GM19238 (cell line): ENCODE measurements around the gene PPFIBP2.

Experiments
- DNase-seq: peaks from one replicate; pipeline ENCODE4 v3.0.0; 2011; ENCODE audit warnings: low spot score; ENCODE audit not compliant: insufficient read length

PPFIBP2 gene

DNA sequence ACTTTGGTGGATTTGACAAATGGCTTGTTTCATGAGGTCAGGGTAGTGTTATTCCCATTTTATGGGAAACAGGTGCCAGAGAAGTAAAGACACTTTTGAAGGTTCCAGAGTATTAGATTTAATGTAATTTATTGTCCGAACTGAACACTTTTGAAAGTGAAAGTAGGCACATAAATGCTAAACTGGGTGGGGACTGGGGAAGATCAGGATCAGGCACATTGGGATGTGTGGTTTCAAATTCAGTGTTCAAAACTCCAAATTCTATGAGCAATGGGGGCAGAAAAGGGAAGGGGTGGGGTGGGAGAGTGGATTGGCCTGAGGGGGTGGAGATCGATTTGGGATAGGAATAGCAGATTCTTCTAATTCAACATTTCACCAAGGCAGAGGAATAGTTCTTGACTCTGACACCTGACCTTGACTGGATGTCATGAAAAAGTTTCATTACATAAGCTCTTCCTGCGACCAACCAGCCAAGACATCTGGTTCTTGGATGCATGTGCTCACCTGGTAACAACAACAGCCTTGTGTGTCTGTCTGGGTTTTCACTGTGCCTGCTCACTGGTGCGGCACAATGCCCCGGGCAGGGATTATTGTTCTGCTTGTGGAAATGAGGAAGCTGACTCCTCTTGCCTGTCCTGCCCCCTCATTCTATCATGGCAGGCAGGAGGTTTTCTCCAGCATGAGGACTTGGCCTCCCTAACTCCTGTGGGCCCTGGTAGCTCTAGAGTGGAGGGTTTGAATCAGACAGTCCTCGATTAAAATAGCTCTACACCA, 10.8 kb downstream of the PPFIBP2 start:
- DNase-seq: no peak

DNA sequence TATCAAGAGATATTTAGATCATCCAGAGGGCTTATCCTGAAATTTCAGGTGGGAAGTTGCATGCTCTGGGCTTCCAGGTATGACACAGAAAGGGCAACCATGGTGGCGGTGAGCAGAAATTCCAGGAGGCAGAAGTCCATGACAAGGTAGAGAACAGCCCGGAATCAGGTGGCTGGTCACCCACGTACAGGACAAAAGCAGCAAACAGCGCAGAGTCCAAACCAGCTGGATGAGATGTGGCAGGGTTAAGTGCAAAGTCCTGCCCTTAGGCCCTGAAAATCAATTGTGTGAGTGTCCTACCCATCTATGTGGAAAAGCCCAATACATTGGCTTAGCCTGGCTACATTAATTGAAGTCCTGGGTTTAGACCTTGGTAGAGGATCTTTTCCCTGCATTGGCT, 11.6 kb downstream of the PPFIBP2 start:
- DNase-seq: no peak

DNA sequence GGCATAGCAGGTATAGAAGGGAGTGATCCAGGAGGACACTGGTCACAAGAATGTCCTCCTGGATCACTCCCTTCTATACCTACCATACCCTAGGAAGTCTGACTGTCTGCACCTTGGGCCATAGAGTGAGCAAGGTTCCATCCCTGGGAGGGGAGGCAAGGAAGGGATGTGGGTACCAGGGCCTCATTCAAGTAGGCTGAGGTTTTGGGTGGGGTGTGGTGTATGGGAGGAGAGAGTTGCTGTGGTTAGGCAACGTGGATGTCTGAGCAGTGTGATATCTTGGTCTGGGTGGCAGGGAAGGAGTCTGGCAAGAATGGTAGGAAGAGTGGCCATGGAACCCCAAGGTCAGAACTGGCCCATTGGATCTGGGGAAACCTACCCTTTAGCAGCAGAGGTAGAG, 13.2 kb downstream of the PPFIBP2 start:
- no peak for DNase-seq

DNA sequence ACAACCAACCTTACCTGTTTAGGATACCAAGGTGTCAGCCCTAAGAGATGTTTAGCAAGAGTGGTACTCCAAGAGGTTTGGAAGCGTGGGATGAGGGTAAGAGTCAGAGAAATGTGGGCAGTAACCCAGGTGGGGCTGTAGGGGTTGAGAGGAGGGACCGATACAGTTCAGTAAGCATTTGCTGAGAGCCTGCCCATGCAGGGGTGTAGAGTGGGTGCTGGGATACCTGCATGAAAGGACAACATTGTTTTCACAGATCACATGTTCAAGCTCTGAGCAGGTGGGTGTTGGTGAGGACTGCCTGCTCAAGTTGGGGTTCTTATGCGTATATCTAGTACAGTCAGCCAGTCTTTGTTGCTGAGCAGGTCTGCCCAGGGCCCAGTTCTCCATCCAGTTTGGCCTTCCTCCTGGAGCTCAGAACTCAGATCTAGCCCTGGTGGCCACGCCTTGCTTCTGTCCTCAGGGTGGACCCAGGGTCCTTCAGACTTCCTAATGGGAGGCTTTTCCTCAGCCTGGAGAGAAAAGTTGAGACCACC, 14.8 kb downstream of the PPFIBP2 start:
- no peak for DNase-seq

DNA sequence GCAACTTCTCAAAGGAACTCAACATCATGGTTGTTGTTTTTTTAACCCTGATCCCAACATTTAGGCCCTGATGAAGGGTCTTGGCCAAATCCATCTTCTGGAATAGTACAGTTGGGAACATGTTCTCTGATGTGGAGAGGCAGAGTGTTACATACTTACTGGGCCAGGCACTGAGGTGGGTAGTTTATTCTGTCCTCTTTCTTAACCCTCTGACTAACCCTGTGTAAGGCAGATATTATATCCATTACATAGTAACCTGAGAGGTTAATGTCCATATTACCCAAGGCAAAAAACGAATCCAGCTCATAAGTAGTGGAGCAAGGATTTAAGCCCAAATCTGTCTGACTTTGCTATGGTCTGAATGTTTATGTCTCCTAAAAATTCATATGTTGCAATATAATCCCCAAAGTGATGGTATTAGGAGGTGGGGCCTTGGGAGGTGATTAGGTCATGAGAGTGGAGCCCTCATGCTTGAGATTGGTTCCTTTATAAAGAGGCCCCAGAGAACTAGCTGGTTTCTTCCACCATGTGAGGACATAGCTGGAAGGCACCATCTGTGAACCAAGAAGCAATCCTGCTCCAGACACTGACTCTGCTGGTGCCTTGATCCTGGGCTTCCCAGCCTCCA, 16.3 kb downstream of the PPFIBP2 start:
- no peak for DNase-seq

DNA sequence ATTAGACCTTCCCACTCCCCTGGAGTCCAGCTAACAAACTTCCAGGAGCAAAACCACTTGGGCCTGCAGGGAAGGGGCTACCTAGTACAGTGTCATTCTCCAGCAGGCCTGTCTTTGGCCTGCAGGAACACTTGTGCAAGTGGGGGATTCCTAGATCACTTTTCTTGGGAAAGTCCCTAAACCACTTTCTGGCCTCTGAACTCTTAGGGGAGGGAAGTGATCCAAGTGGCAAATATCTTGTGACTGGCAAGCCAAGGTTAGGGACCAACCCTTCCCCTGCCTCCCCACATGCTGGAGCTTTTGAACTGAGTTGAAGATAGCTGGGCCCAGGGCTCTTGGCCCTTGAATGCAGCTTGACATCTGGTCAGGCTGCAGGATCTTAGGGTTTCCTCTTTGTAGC, 17.2 kb downstream of the PPFIBP2 start:
- no peak for DNase-seq

DNA sequence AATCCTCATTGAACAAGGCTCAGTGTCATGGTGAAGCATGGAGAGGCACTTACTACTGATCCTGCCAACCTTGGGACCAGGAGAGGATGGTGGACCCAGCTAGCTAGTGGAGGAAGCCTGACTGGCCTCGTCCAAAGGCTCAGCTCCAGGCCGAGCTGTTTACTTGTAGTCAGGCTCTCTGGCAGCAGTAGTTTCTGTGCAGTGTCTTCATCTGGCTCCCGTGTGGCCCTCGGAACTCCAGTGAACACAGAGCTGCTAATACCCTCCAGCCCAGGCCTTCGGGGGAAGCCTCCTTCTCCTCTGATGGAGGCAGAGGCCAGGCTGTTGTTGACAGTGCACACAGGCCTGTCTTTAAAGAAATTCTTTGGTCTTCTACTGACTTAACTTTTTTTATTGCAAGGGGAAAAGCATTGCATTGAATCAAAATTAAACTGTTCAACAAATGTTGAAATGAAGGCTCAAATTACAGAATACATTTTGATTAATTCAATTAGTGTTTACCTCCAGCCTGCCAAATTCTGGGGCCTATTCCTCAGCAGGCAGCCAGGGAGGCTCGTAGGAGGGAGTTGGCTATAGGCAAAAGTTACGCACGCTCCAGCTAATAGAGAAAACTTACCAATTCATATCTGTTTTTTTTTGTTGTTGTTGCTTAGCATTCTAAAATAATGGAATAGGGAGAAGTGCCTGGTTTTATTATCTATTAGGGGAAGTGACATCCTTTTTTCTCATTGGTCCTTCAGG, 18.8 kb downstream of the PPFIBP2 start:
- DNase-seq: no peak

DNA sequence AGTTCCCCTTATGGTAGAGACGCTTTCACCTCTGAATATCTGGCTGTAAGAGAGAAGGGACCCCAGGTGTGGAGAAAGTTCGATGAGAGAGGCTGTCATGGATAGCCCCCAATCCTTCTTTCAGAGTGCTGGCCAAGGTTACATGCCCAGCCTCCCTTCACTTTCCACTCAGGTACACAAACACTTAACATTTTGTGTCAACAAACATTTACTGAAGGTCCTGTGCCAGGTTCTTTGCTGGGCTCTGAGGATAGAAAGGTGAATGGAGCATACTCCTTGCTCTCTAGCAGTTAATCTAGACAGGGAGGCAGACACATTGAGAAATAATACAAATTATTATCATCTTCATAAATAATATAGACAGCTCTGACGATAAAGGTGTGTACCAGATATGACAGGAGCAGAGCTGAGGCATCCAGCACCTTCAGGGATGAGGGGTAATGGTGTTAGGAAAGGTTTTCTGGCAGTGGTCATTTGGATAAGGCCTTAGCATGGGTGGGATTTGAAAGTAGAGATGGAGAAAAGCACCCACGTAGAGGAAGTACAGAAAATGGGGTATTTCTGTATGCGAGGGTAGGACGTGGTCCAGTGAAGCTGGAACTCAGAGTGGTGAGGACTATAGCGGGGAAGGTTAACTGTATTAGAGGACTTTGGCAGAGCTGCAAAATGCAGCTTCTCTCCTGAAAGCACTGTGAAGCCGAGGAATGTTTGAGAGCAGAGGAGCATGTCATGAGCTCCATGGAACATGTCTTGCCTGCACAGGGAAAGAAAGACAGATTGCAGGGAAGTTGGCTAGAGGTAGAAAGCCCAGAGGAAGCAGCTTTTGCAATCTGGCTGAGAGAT, 19.6 kb downstream of the PPFIBP2 start:
- DNase-seq: no peak

DNA sequence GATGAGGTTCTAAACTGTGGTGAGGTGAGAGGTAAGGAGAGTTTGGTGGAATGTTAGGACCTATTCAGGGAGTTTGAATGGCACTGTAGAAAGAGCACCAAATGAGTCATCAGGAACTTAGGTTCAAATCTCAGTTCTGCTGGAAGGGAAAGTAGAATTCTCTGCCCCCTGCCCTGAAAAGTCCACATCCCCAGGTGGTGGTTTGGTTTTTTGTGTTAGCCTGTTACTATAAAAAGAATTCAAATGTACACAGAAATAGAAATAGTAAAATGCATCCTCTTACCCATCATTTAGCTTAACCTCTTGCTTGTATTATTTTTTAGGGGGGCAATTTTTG, 20.2 kb downstream of the PPFIBP2 start:
- no peak for DNase-seq

DNA sequence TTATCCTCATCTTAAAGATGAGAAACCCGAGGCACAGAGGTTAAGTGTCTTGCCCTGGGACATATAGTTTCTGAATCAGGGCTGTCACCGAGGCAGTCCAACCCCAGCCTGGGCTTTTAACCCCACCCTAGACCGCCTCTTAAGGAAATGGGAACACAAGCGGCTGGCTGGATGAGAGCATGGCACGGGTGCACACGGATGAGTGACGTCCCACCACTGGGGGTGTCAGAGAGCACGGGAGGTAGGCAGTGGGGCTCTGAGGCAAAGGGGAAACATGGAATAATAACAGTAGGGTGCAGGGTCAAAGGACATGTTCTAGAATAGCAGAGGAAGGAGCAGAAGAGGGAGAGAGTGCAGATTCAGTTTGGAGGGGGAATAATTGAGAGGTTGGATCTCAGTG, 22.3 kb downstream of the PPFIBP2 start:
- no peak for DNase-seq

DNA sequence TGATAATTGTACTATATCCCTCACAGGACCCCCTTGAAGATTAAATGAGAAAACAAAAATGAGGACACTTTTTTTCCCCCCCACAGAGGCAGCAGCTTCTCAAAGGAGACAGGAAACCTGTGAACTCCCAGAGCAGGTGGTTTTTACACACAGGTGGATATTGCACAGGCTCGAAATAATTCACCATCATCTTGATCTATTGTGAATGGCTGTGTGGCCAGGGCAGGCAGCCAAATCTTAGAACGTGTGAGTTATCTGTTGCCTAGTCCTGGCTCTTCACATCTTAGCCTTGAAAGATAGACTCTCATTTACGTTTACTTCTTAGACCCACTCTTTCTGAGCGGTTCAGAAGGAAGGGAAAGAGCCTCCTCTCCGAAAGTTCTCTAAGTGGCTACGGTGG, 23.5 kb downstream of the PPFIBP2 start:
- DNase-seq: no peak

DNA sequence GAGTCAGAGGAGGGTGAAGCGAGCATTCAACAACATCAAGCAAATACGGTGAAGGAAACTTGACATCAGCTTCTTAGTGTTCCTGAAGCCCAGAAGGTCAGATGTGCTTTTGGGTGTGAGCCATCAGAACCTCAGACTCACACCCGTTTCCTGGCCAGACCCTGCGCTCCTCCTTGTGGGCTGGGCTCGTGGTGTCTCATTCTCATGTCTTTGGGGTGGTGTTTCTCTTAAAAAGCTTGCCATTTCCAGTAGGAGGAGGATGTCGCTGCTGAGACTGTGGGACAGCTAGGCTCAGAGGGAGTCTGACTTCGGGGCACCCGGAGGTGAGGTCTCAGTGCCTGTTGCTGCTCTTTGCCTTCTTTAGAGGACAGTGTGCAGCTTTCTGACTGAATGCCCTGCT, 24.2 kb downstream of the PPFIBP2 start:
- no peak for DNase-seq

DNA sequence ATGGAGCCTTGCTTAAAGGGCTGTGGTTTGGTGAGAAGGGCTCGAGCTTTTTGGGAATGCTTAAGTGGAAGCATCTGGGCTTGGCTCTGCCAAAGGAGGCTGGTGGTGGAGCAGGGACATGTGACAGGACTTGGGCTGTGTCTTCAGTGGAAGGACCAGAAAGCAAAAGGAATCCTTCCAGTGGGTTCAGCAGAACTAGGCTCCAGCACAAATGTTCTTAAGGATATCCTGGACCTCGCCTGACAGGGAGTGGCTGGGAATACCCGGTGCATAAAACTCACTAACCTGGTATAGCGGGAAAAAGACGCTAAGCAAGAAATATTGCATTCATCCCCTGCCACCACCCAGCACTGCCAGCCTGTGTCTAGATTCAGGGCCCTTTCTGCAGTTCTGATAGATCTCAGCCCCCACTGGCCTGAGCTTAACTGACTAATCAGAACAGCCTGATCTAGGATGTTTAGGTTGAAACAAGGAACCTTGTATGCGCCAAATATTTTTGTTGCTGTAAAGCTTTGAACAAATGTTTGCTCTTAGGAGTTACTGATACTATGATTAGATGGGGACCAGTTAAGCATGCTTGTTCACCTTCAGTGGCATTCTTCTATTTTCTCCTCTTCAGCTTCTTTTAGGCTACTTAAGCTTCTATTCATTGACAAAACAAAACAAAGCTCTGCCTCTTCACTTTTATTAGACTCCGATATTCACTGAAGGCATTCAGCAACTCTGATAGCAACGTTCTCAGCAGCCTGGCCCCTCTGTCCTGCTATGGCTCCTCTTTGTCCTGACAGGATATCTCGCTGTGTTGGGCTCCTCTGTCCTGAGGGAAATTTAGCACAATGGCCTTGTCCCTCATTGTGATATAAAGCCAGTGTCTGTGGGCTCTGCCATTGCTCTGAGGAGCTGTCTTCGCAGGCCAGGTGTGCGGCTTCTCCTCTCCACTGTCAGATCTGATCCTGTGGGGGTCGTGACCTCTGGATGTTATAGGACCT, 25.0 kb downstream of the PPFIBP2 start:
- DNase-seq: no peak

DNA sequence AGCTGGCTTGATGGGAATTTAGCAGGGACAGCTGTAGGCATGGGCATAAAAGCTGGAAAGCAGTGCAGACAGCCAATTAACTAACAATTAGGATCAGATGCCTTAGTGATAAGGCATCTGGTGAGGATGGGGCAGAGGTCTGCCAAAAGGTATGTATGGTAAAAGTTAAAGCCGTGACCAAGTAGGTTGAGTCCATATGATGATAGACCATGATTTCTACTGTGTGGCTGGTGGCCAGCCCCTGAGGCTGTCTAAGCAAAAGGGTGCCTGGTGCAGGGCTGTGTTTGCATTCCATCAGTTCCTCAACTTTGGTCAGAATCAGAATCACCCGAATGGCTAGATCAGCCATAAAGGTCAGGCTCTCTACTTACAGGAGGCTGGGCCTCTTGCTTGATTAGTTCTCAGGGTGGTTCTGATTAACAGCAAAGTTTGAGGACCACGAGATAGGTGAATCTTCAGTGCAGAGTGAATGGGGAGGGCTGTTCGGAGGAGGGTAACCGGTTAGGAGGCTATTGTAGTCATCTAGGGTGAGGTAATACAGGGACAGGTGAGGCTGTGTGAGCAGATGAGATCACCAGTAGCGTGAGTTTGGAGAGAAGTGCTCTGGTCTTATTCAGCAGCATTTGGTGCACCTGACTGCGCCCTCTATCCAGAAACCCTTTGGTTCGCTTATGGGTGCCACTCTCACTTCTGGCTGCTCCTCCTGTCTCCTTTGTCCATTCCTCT, 27.2 kb downstream of the PPFIBP2 start:
- DNase-seq: no peak

DNA sequence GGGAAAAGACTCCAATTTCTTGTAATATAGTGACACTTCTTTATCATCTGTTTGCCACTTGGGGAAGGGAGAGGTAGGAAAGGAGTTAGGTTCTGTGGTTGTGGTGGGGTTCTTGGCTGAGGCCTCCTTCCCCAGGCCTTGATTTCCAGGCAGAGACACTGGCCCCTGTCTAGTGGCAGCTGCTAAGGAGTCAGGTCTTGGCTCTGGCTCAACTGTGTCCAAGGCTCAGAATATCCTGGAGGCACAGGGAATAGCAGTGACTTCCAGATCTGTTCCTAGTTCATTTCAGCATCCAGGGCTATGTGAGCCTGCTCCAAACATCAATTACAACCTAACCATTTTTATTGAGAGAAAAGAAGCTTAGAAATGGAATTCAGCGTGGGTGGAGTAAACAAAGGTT, 29.5 kb downstream of the PPFIBP2 start:
- DNase-seq: no peak

DNA sequence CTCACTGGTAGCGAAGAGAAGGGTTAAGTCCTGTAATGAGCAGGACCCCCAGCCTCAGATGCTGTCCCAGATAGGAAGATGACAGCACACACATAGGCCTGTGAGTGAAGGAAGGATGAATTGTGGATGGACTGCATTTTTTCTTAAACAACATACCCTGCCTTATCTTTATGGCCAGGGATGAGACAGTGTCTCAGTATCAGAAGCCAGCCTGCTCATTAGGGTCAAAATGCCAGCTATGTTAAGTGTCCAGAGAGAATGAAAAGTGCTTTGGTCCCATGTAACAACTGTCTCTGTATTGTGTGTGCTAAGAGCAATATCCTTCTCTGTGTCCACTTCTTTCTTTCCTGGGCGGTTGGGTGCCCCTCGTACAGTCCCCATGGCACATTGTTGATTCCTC, 30.2 kb downstream of the PPFIBP2 start:
- DNase-seq: no peak

DNA sequence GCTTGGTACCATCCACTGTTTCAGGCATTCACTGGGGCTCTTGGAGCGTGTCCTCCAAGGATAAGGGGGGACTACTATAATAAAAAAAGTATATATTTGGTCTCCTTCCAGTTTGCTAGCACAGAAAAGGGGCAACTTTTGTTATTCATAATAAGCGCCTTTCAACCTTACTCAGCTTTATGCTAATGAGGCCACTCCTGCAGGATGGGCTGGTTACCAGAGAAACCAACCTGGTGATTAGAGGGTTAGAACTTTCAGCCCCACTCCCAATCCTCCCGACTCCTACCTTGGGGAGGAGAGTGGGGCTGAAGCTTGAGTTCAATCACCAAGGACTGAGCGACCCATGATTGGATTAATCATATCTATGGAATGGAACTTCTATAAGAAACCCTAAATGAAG, 31.8 kb downstream of the PPFIBP2 start:
- DNase-seq: no peak

DNA sequence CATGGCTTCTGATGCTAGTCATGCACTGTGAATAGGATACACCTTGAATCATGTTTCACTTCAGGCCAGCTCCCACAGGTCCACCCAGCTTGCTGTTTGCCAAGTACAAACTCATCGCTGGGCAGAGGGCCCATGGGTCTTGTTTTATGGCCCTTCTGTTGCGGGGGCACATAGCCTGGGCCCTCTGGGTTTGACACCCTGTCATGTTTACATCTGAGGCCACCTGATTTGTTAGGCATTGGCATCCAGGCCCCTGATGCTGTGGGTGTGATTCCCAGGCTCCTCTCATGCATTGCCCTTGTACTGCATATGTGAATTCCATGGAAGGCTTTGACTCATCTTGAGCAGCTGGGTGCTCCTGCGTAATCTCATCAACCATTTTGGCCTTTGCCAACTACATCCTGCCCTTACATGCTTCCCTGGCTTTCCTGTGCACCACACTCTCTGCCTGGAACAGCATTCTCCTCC, 32.6 kb downstream of the PPFIBP2 start:
- DNase-seq: no peak

DNA sequence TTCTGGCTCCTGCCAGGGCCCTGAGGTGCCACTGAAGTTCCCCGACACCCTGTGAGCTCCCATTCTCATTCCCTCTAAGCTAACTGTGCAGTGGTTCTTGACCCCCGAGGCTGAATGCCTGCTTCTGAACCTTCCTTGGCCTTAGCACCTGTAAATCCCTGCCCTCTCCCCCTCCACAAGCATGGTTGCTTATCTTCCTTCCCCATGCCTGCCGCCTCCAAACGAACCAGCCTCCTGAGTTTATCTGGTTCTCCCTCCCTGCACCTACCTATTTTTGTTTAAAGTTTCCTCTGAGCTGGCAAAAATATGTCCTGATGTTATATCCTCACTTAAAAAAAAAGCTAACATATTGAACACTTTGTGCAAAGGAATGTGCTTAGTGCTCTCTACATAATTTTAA, 33.9 kb downstream of the PPFIBP2 start:
- DNase-seq: no peak
